NCI-H2171 treated with DMSO at 0.1 percent for 48 hours (cell line): ENCODE measurements around the gene ERICH6.
A peak's percentile ranks its signal among the peaks of the same experiment; 100 is the strongest.

Experiments used
- DNase-seq: peaks from one replicate; lab custom pipeline; 2025; lab: John Stamatoyannopoulos, UW

The ERICH6 gene

DNA sequence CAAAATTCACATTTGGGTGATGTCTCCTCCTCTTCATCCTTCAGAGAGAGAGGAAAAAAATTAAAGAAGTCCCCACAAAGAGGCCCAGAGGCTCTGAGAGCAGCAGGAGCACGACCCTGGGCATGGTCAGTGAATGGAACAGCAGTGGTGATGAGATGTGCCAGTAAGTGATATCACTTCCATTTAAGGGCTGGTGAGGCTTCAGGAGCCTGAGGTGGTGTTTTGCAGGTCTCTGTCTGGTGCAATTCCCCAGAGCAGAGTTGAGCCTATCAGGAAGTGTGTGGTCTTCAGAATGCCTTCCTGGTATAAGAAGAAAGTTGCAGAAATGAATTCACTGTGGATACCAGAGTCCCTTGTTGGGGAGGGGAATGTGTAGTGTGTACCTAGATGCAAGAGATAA is 21.4 kb downstream of the ERICH6 start:
- no peak for DNase-seq

DNA sequence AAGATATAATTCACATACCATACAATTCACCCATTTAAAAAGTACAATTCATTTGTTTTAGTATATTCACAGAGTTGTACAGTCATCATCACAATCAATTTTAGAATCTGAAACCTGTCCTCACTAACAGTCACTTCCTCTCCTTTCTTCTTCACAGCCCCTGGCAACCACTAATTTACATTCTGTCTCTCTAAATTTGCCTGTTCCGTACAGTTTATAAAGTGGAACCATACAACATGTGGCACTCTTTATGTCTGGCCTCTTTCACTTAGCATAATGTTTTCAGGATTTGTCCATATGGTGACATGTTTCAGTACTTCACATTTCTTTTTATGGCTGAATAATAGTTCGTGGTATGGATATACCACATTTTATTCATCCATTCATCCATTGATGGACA is 22.7 kb downstream of the ERICH6 start:
- no peak for DNase-seq

DNA sequence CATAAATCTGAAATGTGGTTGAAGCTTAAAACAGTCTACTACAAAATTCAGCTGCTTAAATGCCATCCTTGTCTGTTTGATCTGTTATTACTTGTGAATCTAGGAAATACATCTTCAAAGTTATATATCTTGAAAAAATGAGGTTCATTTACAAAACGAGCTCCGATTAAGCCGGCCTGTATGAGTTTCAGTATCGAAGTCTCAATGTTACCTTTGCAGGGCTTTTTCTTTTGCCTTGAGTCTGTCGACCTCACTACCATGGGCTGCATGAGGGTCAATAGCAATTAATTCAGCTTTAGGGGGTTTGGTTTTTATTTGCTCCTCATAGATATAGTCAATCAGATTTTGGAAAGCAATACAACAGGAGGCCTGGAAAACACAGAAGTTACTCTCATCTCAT is 23.2 kb downstream of the ERICH6 start:
- no peak for DNase-seq

DNA sequence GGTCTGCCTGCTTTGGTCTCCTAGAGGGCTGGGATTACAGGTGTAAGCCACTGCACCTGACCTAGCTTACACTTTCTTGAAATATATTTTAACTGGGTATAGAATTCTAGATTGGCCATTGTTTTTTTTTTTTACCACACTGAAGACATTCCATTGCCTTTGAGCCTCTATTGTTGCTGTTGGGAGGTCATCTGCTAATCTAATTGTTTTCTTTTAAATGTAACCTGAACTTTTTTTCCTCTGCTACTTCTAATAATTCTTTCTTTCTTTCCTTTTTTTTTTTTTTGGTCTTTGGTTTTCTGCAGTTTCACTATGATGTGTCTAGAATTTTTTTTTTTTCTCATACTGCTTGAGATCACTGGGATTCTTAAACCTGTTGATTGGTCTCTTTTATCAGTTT is 28.1 kb downstream of the ERICH6 start:
- no peak for DNase-seq

DNA sequence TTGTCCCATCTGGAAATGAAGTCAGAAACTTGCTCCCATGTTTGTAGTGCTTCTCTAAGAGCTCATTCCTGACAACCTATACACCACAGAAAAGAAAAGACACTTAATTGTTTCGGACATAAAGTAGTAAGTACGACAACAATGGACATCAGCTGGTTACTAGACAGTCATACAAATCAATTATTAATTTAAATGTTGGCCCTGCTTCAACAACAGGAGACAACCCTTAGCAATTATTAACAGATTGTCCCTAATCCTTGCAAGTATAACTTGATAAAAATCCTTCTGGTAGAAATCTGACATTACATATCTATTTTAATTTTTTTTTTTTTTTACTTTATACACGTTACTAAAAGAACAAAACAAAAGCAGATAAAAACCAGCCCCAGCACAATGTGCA is 29.8 kb downstream of the ERICH6 start:
- DNase-seq: no peak

DNA sequence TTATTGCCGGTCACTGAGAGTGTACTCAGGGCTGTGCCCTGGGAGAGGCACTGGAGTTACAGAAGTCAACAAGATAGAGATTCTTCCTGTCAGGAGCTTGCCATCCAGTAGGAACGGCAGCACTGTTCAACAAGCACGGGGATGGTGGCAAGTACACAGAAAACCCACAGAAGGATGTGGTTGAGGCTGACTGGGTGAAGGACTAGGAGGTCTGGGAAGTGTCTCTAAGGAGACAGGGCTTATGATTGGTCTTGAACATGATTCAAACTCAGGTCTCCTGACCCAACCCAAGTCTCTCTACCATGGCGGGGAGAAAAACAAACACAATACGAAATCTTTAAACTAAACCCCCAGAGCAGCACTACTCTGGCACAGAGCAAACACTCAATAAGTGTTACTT is 37.6 kb downstream of the ERICH6 start:
- DNase-seq: no peak

DNA sequence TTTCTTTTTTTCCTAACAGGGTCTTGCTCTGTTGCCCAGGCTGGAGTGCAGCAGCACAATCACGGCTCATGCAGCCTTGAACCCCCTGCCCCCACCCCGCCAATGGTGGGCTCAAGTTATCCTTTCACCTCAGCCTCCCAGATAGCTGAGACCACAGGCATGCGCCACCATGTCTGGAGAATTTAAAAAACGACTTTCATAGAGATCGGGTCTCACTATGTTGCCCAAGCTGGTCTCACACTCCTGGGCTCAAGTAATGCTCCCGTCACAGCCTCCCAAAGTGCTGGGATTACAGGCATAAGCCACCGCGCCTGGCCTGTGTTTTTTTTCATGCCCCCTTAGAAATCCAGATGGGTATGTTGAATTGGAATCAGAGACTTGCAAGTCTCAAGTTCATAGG is 40.3 kb downstream of the ERICH6 start:
- no peak for DNase-seq

DNA sequence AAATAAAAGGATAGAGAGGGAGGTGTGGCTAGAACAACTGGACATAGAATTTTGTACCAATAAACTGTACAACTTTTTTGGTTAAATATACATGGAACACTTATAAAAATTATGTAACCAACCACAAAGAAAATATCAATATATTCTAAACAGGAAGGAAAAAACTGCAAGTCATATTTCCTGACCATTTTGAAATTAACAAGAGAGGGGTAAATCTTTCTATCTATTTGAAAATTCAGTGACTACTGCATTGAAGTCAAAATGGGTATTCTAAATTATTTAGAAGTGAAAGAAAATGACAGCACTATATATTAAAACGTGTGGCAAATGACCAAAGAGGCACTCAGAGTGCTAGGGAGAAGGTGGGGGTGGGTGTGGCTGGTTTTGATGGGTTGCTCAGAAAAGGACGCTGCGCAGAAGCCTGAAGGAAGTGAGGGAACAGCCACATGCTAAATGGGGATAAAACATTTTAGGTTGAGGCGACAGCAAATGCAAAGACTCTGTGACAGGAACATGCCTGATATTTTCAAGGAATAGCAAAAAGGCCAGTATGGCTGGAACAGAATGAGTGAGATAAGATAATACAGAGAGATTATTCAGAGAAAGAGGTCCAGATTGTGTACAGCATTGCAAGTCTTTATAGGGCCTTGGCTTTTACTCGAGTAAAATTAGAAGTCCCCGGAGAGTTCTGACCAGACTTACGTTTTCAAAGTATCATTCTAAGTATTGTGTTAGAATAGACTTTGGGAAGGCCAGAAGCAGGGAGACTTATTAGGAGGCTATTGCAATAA is 41.1 kb downstream of the ERICH6 start:
- DNase-seq: no peak

DNA sequence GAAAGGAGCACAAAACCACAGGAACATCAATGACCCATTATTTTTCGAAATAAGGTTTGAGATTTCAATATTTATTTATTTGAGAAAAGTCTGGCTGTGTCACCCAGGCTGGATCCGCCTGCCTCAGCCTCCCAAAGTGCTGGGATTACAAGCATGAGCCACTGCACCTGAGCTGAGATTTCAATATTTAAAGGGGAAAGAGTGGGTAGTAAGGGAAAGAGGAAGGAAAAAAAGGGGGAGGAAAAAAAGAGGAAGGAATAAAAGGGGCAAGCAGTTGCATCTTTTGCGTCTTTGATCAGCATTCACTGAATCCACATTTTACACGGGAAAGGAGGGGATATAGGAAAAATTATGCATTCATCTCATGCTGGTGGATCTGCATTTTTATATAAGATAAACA is 47.4 kb downstream of the ERICH6 start:
- no peak for DNase-seq

DNA sequence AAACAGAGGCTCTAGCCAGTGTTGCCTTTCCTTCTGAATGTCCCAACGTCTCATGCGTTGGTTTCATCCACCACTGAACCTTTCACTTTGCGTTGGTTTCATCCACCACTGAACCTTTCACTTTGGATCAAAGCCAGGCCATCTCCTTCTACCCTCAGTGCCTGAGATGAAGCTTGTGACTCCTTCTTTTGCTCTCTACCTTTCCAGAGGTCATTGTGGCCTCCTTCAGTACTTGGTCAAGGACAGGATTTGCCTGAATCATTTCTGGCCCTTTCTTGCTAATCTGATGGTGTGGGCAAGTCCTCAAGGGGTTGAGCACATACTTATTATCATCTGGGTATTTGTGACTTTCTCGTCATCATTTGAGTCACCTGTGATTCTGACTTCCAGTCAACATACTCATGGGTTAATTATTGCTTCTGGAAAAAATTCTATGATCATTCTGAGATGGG is 50.6 kb downstream of the ERICH6 start:
- no peak for DNase-seq

DNA sequence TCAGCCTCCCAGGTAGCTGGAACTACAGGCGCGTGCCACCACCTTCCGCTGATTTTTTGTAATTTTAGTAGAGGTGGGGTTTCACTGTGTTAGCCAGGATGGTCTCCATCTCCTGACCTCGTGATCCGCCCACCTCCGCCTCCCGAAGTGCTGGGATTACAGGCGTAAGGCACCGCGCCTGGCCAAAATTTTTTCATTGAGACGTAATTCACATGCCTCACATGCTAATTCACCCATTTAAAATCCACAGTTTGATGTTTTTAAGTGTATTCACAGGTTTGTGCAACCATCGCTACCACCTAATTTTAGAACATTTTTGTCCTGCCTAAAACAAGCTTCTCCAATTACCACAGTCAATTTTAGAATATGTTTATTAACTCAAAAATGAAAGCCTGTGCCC is 63.5 kb downstream of the ERICH6 start:
- DNase-seq: no peak

DNA sequence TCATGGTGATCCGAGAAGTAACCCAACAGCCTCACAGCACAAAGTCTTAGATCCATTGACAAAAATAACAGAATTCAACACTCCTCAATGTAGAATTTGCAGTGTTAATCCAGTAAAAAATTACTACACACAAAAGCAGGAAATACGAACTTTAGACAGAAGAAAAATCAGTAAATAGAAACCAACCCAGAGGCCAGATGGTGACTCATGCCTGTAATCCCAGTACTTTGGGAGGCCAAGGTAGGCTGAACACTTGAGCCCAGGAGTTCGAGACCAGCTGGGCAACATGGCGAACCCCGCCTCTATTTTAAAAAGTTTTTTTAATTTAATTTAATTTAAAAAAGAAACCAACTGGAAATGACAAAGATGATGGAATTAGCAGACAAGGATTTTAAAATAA is 64.5 kb downstream of the ERICH6 start:
- DNase-seq: no peak

DNA sequence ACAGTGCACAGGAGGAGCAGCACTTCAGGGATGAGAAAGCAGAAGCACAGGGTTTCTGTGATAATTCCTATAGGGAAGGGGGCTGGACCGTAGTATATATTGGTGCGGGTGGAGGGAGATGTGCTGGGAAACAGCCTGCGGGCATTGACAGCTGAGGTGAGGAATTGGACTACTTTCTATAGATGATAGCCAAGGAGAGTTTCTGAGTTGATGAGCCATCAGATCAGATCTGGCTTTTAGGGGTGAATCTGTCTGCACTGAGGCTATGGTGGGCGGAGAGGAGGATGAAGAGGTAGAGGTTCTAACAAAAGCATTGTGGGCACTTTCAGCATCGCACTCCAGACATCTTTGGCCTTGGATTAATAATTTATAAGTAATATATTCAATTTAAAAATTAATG is 67.5 kb downstream of the ERICH6 start:
- DNase-seq: no peak

DNA sequence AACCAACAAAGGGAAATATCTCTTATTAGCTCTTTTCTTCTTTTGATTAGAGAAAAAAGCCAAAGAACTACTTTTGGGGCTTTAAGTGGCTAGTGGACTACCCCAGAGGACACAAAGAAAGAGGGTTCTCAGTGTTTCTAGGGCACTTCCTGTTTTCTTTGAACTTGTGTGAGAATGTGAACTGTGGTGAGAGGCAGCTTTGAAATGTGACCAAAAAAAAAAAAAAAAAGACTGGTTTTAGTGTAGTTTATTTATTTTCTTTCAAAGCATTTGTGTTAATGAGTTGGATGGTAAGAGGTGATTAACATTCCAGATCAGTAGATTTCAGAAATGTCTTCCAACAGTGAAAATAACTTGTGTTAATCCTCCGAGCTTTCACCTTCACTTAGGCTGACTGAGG is 68.2 kb downstream of the ERICH6 start:
- no peak for DNase-seq

DNA sequence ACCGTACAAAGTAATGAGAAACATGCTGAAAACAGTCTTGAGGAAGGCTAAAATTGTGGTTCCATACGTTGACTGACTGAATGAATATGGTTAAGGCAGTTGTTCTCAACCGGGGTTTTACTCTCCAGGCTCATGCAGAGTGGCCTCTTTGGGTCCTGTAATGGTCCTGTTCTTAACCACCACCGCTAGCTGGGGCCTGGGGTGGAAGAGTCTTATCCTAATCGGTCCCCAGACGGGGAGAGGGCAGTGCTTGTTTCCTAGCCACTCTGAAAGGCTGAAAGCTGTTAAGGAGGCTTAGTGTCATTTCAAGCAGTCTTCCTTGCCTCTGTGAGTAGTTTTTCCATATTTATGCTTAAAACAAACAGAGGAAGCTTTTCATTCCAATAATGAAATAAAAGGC is 68.6 kb downstream of the ERICH6 start:
- DNase-seq: no peak

DNA sequence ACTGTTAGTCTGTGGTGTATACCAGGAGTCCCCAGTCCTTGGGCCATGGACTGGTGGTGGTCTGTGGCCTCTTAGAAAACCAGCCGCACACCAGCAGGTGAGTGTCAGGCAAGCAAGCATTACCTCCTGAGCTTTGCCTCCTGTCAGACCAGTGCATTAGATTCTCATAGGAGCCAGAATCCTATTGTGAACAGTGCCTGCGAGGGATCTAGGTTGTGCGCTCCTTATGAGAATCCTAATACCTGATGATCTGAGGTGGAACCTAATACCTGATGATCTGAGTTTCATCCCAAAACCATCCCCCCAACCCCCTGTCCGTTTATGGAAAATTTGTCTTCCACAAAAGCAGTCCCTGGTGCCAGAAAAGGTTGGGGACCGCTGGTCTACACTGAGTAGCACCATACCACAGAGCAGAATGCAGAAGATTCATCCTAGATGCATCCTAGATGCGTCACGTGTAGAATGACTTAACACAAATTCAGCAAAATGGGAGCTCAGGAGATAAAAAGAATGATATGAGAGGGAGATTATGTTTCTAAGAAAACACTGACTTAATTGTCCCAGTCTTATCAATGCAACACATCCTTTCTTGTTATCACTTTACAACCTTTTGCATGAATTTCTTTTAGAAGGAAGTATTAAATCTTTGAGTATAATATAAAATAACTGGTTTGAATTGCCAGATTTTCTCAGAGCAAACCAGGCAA is 72.1 kb downstream of the ERICH6 start:
- no peak for DNase-seq

DNA sequence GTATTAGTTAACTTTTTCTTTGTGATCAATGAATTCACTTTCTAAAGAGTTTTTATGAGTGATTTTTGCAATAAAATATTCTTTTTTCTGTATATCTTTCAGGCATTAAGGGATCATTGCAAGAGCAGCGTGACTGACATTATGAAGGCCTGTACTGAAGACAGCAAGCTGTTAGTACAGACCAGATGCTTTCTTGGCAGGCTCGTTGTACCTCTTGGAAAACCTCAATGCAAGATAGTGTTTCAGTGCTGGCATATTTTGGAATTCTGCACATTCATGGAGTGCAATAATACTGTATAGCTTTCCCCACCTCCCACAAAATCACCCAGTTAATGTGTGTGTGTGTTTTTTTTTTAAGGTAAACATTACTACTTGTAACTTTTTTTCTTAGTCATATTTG is 76.2 kb downstream of the ERICH6 start:
- DNase-seq: peak; percentile 82

DNA sequence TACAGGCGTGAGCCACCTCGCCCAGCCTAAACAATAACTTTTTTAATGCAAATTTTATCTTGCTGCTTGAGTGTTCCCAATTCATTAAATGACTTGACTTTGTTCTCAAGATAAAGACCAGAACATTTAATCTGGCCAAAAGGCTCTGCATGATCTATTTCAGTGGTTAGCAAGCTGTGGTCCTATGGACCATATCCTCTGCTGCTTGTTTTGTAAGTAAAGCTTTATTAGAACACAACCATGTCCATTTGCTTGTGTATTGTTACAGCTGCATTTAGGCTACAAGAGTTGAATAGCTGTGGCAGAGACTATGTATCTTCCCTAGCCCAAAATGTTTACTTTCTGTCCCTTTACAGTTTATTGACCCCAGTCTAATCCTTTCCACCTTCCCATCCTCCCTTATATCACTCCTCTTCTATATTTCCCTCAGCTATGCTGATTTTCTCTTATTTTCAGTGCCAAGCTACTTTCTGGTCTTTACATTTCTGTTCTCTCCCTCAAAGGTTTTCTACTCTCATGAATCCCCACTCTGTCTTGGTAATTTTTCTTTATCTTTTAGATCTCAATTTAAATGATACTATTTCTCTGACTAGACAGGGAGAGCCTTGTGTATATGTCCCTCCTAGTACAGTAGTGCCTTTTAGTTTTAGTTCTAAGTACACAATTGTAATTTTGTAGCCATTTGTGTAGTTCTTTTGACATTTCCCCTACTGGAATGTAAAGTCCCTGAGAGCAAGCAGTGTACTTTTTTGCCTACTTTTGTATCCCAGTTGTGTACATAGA is 77.4 kb downstream of the ERICH6 start:
- no peak for DNase-seq

DNA sequence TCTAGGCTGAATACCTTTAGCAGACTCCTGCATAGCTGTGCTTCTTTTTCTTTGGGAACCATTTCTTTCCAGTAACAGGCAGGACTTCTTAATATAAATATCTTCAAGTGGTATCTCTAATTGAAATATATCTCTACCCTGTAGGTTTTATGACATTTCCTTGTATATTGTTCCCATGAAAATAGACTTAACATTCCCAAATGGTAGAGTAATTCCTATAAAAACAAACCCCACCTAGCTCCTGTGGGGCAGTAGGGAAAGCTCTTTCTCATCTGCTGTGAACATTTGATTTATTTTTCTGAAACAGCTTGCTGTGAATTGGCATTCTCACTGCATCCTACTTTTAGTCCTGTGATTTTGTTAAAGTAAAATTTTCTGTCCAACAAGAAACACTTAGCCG is 79.8 kb downstream of the ERICH6 start:
- no peak for DNase-seq

DNA sequence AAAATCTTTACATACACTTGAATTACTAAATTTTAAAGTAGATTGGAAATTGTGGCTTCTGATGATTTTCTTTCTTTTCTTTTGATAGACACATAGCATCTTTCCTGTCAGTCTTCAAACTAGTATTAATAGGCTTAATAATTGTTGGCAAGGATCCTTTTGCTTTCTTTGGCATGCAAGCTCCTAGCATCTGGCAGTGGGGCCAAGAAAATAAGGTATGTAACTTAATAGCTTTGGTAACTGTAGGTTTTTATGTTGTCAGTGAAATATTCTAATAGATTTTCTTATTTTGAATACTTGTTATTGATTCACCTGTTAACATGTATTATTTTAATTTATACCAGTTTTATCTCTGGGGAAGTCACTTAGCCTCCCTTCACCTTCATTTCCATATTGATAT is 80.8 kb downstream of the ERICH6 start:
- DNase-seq: peak; percentile 67

DNA sequence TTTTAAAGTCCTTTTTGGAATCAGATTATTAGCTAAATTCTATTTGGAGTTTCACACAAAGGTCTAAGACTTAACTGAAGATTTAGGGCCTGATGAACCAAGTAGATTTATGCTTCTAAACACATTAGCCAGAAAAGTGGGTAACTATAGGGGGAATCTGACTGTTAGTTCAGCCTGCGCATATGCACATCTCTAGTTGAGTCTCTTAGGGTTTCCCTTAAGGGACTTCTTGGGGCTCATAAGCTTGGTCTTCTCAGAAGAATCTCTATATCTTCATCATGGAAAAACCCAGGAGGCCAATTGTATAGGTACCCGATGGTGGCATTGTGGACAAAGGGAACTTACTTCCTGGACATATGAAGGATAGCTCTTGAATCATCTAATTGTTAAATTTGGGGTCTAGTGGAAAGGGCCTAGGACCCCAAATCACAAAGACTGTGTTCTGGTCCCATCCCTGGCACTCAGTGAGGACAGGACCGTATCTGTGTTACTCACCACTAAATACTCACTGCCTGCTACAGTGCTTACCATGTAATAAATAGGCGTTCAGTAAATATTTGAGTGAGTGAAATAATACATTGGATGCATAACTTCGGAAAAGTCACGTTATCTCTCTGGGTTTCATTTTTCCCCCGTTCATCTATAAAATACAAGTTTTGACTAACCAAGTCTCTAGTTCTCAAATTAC is 83.6 kb downstream of the ERICH6 start:
- DNase-seq: no peak

DNA sequence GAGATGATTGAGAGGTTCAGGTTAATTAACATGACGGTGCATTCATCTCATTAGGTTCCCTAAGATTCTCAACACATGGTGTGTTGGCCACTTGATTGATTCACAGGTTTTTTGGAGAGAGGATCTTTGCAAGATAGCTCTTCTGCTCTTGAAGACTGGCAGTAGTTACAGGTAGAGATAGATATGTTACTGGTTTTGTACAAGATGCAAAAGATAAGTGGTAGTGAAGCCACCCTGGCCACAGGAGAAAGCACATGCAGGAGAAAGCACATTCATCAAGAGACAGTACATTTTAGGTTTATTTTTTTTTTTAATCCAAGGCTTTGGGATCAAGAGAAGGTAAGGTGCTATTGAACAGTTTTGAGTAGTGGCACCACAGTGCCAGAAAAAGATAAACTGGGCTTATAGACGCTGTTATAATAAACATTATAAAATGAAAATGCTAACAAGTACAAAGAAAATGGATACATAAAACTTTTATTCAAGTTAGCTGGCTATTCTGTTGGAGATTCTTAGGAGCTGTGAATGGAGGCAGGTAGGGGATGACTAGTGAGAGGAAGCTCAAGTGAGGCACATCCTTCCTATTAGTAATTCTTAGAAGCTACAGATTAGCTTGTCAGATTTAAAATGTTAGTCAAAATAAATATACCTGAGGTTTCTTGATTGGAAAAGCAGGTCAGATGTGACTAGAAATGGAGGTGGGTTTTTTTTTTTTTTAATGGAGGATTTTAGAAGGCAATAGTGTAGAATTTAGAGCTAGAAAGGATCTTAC is 89.8 kb downstream of the ERICH6 start:
- no peak for DNase-seq
